GM12892 (cell line): ENCODE results near the gene MTMR10.

Experiments used
- DNase-seq: peaks from one replicate; pipeline ENCODE4 v3.0.0; 2011; ENCODE audit not compliant: insufficient read length
- FAIRE-seq: peaks from 2 replicates; lab custom pipeline; 2011; peaks lifted over from hg19 to GRCh38; lab: Jason Lieb, UNC
- POLR2A ChIP-seq: IDR thresholded peaks from 2 replicates; pipeline ENCODE4 v1.6.1; 2011; ENCODE audit warnings: low read depth, low read length, control low read depth
- POLR2AphosphoS5 ChIP-seq: IDR thresholded peaks from 2 replicates; pipeline ENCODE4 v1.6.1; 2011; ENCODE audit warnings: low read depth, low read length, control low read depth
- TAF1 ChIP-seq: IDR thresholded peaks from 2 replicates; pipeline ENCODE4 v1.6.1; 2011; ENCODE audit warnings: low read depth, mild to moderate bottlenecking, control low read depth, low read length, borderline replicate concordance

Gene MTMR10

DNA sequence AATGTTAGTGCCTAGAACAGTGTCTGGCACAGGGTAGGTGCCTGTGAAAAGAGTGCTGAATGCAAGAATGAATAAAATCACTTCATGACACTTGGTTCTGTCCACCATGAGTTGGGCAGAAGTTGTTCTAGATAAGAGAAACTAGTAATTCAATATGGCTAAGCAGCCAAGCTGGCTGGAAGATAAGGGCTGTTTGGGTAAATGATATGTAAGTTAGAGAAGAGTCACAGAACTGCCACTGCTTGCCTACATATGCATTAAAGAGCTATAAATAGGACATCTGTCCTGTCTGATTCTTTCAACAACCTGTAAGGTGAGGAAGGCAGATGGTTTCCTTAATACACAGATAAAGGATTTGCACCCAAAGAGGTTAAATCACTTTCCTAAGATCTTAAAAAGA is 13.1 kb downstream of the MTMR10 start:
- DNase-seq (no peak), FAIRE-seq (no peak)
- no peak for TF ChIP-seq POLR2A
- no peak for TF ChIP-seq POLR2AphosphoS5
- TF ChIP-seq TAF1, result no peak

DNA sequence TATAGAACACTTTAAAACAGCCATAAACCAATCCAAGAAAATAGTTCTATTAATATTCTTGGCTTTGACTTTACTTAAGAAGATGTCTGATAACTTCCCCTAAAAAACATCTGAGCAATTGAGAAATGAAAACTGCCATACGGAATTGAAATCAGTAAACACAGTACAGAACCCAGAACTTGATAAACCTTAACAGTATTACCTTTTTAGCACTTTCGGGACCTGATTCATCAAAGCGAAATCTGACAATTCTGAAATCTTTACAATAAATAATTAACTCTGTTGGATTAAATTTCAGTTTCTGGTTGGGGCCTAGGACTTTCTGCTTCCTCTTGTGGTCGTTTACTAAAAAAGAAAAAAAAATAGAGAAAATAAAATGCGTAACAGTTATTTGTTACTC is 17.3 kb downstream of the MTMR10 start:
- FAIRE-seq (no peak), DNase-seq (no peak)
- TF ChIP-seq POLR2A (no peak), TAF1 (no peak), POLR2AphosphoS5 (no peak)

DNA sequence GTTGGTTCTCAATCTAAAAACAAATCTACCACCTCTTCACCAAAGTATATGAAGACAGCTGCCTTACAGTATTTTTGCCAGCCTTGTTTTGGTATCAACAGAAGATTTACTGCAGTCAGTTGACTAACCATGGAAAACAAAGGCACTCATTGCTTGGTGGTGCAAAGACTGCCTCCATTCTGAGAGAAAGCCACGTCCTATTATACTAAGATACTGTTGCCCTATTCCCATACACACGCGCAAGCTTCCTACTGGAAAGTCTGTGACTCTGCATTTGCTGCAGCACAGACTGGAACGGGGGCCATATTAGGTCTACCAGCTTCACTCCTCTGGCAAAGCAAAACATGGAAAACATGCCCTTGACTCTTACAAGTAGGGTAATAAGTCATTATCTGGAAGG is 18.0 kb downstream of the MTMR10 start:
- no peak for TF ChIP-seq POLR2A
- TF ChIP-seq TAF1, result no peak
- no peak for TF ChIP-seq POLR2AphosphoS5
- FAIRE-seq (no peak), DNase-seq (no peak)

DNA sequence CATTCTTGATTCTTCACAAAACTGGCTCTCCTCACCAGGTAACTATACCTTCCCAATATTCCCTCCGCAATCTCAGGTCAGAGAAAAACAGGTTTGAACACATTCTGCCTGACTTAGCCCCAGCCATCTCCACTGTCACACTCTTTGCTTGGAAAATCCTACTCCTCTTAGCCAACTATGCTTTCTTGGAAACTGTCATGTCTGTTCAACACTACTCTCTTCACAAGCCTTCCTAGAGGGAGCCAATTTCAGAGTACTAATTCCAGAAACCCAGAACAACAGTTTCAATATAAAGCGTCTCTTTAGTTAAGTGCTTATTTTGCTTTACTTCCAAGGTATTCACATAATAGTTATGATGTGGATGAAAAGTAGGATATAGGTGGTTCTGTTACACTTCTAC is 21.7 kb downstream of the MTMR10 start:
- no peak for DNase-seq
- FAIRE-seq, result no peak
- TF ChIP-seq POLR2A, result no peak
- TF ChIP-seq TAF1, result no peak
- TF ChIP-seq POLR2AphosphoS5, result no peak

DNA sequence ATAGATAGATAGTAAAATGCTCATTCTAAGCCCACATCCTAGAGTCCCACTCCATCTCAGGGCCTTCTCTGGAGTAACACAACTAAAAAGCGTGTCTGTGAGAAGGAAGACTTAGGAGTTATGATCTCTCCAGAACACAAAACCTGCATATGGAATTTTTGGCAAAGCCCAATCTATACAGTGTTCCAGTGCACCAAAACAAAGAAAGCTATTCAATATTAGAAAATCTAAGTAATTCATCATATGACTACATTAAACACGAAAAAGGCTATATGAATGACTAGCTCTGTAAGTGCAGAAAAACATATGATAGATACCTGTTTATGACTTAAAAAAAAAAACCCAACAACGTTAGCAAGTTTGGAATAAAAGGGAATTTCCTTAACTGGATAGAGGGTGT is 27.7 kb downstream of the MTMR10 start:
- FAIRE-seq (no peak), DNase-seq (no peak)
- TF ChIP-seq POLR2A, result no peak
- no peak for TF ChIP-seq POLR2AphosphoS5
- TF ChIP-seq TAF1, result no peak

DNA sequence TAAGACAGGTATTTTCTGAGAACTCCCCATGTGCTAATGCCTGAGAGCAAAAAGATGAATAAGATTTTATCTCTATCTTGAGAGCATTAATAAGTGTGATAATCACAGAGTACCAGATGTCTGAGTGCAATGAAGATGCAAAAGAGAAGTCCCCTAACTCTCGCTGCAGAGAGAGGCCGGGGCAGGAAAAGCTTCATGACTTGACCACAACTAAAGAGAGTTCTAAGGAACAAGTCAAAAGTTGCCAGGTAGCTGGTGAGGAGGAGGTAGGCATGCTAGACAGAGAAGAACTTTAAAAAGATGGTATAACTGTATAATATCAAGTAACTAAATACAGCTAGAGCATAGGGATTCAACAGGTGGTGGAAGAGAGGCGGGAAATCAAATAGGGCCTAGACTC is 28.8 kb downstream of the MTMR10 start:
- FAIRE-seq, result no peak
- TF ChIP-seq POLR2A, result no peak
- TF ChIP-seq POLR2AphosphoS5, result no peak
- TF ChIP-seq TAF1, result no peak
- DNase-seq, result no peak

DNA sequence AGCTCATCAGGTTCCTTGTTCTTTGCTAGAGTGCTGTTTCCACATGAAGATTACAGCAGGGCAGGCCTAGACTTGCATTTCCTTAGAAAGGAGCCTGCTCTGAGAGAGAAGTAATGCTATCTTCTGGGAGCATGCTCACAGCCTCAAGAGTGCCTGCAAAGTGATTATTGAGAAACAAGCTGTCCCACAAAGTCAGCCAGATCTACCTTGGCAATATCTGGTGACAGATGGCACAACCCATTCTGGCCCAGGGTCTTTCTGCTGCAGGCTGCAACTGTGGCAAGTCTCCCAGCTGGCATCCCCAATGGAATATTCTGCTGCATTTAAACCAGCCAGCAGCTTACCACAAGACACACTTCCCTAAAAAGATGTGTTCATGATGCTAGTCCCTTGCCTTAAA is 29.3 kb downstream of the MTMR10 start:
- TF ChIP-seq TAF1, result no peak
- no peak for TF ChIP-seq POLR2AphosphoS5
- TF ChIP-seq POLR2A, result no peak
- no peak for DNase-seq
- FAIRE-seq, result no peak

DNA sequence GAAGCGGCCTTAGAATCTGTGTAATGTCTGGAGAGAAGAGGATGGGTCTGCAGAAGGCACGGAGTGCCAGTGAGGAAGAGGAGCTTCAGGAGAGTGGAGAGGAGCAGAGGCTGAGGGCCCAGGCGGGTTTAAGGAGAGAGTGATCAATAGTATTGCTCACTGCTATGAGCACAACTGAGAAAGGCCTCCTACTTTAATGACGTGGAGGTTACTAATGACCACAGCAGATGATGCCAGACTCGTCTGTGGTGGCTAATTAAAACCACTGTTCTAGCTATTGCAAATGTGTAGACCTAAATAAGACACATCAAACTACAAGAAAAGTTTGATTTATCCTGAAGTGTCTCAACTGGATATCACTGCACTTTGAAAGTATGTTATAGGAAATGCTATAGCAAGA is 33.2 kb downstream of the MTMR10 start:
- FAIRE-seq, result no peak
- TF ChIP-seq POLR2AphosphoS5, result no peak
- TF ChIP-seq TAF1, result no peak
- no peak for TF ChIP-seq POLR2A
- no peak for DNase-seq

DNA sequence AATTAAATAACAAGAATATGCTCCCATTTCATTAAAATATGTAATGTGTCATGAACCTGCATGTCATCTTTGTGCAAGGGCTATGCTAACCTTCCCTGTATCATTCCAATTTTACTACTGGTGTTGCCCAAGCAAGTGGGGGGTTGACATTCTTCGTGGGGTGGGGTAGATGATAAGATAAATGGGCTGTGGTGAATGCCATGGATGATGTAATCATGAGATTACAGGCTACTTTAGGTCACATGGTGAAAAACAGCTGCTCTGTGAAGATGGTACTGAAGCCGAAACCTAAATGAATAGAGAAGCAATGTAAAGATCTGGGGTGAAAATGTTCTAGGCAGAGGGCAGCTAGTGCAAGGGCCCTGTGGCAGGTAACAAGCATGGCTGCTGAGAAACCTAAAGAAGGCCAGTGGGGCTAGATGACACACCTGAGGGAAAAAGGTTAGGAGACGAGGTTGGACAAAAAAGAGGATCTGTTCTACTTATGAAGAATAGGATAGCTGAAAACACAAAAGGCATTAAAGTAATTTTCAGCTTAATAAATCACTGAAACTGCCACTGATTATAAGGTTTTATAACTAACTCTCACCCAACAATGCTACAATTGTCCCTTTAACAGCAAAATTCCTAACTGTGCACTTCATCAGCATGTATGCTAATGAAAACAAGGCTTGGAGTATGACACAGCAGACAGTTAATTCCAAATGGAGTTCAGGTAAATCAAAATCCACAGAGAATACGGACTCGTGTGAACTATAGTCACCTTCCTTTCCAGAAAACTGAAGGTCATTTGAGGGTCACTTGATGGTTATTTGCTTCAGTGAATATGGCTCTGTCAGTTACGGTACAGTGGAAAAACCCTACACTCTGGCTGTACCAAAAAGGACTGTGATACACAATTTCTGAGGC is 35.0 kb downstream of the MTMR10 start:
- DNase-seq (no peak), FAIRE-seq (no peak)
- TF ChIP-seq POLR2A (no peak), TAF1 (no peak), POLR2AphosphoS5 (no peak)

DNA sequence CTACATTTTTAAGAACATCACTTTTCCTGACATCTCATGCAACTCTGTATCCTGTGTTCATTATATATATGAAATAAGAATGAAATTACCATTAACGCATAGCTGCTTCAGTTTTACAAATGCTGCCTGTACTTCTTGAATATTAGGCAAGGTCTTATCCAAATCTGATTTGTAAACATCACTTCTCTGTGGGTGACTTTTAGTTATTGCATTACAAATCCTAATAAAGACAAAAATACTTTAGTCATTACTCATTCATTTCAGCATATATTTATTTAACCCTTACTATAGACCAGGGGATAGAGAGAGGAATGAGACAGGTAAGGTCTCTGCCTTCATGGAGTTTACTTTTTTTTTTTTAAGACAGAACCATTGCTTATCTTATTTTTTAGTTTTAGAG is 36.8 kb downstream of the MTMR10 start:
- FAIRE-seq (no peak), DNase-seq (no peak)
- no peak for TF ChIP-seq POLR2AphosphoS5
- no peak for TF ChIP-seq POLR2A
- TF ChIP-seq TAF1, result no peak

DNA sequence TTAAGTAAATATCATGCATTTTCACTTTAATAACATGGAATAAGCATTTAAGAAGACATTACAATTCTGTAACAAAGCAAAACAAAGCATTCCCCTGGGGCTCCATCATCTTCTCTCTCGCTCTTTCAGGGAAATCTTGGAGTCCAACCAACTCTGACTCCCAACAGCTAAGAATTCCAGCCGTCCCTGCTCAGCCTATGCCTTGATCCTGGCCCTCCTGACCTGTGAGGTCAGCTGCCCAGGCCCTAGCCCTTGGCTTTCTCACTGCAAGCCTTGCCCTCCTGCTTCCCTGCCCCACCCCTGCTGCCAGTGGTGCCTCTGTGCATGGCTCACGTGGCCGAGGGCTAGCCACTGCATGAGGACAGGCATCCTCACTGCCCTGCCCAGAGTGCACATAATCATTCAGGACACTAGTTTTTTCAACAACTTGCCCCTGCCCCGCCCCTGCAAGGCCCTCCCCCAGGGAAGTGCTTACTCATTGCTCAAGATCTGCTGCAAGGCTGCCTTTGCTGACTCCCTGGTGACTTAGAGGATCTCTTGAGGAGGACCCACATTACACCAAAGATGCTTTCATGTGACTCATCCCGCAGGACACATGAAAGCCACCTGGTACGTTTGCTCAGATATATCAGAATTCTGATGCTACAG is 37.6 kb downstream of the MTMR10 start:
- FAIRE-seq (no peak), DNase-seq (no peak)

DNA sequence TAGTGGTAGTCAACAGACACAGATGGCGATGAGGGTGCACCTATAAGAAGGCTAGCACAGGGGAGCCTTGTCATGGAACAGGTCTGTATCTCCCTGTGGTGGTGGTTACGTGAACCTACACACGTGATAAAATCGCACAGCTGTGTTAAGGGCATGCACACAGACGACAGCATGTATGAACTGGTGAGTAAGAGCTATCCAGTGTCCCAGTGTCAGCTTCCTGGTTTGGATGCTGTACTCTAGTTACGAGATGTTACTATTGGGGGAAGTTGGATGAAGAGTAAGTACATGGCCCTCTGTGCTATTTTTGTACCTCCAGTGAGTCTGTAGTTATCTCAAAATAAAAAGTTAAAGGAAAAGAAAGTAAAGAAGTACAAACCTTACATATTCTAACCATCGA is 38.2 kb downstream of the MTMR10 start:
- FAIRE-seq (no peak), DNase-seq (no peak)
- no peak for TF ChIP-seq TAF1
- no peak for TF ChIP-seq POLR2A
- no peak for TF ChIP-seq POLR2AphosphoS5

More for the DNA sequence above, 37.6 kb downstream of the MTMR10 start:
- TF ChIP-seq POLR2AphosphoS5 (no peak), POLR2A (no peak), TAF1 (no peak)
